ENCODE data around the gene HELZ.
"Not testable (repeated sequence)": the region's sequence is repeated elsewhere in the genome, so short reads cannot be mapped to it uniquely, and the experiment has no call there.

The HELZ gene

GRCh38 chr17:67145183-67145805 lies 99.7 kb downstream of the HELZ start:
- DNase-seq (ENCODE audit: low read depth, low spot score): no peak

DNA sequence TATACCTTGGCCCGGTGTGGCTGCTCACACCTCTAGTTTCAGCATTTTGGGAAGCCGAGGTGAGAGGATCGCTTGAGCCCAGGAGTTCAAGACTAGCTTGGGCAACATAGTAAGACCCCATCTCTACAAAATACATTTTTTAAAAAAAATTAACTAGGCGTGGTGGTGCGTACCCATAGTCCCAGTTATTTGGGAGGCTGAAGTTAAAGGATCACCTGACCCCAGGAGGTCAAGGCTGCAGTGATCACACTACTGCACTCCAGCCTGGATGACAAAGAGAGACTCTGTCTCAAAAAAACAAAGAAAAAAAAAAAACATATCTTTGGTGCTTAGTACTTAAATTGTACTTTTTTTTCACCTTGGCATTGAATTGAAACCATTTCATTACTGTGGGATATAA lies 101.7 kb downstream of the HELZ start:
- no peak for DNase-seq (ENCODE audit: low read depth, low spot score)

GRCh38 chr17:67142030-67142429 lies 103.0 kb downstream of the HELZ start:
- not testable (repeated sequence) for DNase-seq (ENCODE audit: low read depth, low spot score)

DNA sequence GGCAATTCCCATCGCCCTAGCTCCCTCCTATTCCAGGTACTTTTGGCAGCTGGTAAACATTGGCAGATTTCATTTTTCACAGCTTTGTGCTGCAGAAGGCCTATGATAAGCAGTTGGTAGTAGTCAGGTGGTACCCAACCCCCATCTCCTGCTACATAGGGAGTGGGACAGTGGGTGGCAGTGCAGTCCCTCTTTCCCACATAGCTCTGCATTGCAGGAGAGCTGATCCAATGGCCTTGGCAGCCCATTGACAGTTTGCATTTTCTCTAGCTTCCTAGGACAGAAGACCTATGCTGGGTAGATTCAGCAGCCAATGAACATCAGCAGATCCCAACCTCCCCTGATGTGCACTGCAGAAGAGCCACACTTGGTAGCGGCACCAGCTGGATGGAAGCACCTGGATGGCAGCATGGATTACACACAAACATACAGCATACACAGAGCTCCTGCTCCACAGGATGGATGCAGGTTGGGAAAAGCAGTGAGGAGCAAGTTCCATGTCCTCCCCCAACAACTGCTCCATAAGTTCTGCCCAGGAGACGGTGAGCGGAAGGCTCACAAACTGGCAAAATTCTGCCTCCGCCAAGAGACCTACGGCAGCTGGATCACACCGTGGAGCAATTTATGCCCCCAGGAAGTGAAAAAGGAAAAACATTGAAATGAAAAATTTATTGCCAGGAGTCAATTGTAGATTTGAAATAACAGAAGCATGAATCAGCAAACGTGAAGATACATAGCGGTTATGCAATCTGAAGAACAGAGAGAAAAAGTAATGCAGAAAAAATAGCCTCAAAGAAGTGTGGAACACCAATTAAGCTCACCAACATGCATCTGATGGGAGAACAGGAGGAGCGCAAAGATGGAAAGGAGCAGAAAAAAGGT lies 105.0 kb downstream of the HELZ start:
- DNase-seq (ENCODE audit: low read depth, low spot score): no peak

DNA sequence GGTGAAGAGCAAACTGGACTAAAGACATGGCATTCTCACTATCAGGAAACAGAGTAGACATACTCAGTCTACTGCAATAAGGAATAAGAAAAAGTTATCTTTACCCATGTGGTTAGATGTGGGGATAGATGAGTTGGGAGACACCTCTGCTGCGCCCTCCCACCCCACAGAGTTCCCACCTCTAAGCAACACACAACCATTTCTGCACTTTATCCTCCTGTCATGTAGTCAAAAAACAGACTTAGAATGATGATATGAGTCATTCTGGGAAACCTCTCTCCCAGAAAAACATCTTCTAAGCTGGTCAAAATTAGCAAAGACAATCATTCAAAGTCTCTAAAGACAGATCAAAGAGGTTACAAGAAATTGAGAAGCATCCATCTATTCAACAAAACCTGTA lies 105.7 kb downstream of the HELZ start:
- DNase-seq (ENCODE audit: low read depth, low spot score): no peak

DNA sequence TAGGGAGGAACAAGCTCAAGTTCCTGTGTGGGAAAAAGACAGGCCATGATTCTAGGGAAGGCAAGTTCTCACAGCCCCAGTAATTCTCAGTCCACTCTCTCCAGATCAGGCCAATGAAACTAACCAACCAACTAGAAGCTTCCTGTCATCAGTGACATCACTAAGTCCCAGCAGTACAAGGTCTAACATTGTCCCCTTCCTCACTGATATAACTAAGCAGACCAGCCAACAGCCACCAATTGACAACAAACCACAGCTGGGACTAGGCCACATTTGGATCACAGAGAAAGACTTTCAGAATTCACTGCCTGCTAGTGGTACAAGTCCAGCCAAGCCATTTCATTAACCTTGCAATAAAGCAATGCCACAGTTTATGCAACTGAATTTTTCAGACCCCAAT lies 106.6 kb downstream of the HELZ start:
- DNase-seq (ENCODE audit: low read depth, low spot score): no peak

- DNase-seq (ENCODE audit: low read depth, low spot score): no peak
These were observed 107.1 kb downstream of the HELZ start for GRCh38 chr17:67137860-67138259.

GRCh38 chr17:67137026-67137370 lies 108.0 kb downstream of the HELZ start:
- DNase-seq (ENCODE audit: low read depth, low spot score): no peak

DNA sequence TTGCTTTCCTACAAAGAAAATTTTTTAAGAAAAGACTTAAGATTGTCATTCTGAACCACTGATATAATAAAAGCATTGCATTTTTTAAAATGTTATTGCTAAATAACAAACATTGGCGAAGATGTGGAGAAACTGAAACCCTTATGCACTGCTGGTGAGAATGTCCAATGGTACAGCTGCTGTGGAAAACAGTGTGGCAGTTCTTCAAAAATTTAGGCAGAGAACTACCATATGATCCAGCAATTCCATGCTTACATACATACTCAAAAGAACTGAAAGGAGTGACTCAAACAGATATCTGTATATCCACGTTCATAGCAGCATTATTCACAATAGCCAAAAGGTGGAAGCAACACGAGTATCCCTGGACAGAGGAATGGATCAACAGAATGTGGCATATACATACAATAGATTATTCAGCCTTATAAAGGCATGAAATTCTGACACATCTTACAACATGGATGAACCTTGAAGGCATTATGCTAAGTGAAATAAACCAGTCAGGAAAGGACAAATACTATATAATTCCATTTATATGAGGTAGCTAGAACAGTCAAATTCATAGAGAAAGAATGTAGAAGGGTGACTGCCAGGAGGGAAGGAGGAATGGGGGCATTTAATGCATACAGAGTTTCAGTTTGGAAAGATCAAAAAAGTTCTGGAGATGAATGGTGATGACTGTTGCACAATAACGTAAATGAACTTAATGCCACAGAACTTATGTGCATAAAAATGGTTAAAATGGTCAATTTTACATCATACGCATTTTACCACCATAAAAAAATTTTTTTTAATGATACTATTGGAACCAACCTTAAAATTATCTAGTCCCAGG lies 108.6 kb downstream of the HELZ start:
- no peak for DNase-seq (ENCODE audit: low read depth, low spot score)

GRCh38 chr17:67133161-67133560 lies 111.8 kb downstream of the HELZ start:
- DNase-seq (ENCODE audit: low read depth, low spot score): no peak

DNA sequence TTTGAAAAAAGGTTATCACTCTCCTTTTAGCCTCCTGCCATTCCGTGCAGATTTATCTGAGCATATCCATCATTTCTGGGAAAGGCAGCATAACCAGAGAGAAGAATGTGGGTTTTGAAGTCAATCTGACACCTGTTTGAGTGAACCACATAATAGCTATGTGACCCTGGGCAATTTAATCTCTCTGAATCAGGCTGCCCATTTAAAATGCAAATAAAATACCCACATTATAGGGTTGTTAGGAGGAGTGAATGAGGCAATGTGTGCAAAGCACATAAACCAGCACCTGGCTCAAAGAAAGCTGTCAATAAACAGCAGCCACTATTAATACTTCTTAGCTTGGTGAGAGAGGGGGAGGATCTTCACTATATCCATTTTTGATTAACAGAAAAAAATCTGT lies 112.6 kb downstream of the HELZ start:
- DNase-seq (ENCODE audit: low read depth, low spot score): no peak

GRCh38 chr17:67130768-67131167 lies 114.2 kb downstream of the HELZ start:
- no peak for DNase-seq (ENCODE audit: low read depth, low spot score)

- DNase-seq (ENCODE audit: low read depth, low spot score): no peak
These were observed 115.7 kb downstream of the HELZ start for GRCh38 chr17:67129283-67129682.

DNA sequence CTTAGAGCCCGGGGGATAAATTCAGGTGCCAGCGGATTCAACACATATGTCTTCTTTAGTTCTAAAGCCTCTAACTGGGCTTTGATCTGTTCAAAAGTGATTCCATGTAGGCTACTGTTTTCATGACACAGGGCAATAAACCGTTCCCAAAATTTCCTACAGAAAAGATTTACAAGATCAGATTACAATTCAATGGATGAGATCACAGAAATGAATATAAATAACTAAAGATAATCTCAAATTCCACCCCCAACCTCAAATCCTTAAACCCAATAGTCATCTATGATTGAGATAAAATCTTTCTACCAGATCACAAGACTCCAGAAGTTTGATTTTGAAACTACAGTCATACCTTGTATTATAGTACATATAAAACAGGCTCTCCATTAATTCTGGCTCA lies 116.3 kb downstream of the HELZ start:
- DNase-seq (ENCODE audit: low read depth, low spot score): no peak

DNA sequence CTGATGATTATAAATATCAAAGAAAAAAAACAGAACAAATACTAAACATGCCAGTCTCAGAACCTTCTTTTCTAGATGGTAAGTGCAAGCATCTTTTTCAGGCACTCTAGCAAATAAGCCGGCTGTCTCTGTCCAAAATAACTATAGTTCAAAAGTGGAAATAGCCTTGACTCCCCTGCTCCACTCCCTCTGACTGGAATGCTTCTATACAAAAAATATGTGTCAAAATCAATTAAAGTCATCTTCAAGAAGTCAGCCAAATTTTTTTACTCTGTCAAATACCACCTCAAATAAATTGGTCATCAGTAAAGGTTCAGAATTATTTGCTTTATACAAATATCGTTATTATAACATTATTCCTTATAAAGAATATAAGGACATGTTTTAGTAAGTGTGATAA lies 117.1 kb downstream of the HELZ start:
- DNase-seq (ENCODE audit: low read depth, low spot score): no peak

GRCh38 chr17:67126983-67127382 lies 118.0 kb downstream of the HELZ start:
- DNase-seq (ENCODE audit: low read depth, low spot score): no peak

GRCh38 chr17:67126543-67126942 lies 118.5 kb downstream of the HELZ start:
- DNase-seq (ENCODE audit: low read depth, low spot score): not testable (repeated sequence)

DNA sequence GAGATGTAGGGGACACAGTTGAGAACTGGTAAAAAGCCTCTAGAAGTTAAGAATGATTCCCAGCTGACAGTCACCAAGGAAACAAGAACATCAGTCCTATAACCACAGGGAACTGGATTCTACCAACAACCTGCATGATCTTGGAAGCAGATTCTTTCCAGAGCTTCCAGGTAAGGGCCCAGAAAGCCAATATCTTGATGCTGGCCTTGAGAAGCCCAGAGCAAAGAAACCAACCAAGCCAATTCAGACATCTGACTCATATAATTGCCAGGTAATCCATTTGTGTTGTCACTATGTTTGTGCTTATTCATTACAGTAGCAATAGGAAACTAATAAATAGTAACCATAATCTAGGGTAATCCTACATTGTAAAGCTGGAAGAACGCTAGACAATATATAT lies 119.1 kb downstream of the HELZ start:
- no peak for DNase-seq (ENCODE audit: low read depth, low spot score)

- DNase-seq (ENCODE audit: low read depth, low spot score): no peak
These were observed 119.6 kb downstream of the HELZ start for GRCh38 chr17:67125417-67125816.

DNA sequence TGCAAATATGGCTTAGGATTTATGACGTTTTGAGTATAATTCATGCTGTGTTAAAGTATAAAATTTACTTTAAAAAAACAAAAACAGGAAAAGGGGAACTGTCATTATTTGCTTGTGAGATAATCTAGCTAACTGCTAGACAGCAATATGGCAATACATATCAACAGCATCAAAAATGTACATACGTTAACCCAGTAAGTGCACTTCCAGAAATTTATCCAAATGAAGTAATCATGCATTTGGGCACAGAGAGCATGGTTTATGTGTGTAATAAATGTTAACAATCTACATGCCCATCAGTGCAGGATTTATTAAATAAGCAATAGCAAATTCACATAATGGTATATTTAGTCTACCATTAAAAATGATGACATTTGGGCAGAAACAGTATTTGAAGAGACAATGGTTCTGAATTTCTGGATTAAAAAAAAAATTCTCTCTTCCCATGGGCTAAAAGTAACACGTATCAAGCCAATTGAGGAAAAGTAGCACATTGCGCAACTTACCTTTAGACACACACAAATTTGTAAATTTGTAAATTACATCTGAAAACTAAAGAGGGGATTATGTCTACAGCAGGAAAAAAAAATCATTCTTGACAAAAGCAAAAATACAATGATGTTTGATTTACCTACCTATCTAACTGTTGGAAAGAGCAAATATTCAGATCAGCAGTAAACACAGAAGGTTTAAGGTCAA lies 120.4 kb downstream of the HELZ start:
- DNase-seq (ENCODE audit: low read depth, low spot score): no peak

GRCh38 chr17:67123699-67124098 lies 121.3 kb downstream of the HELZ start:
- DNase-seq (ENCODE audit: low read depth, low spot score): no peak

All from smooth muscle cell of the brain vasculature (primary cell).